Stomach smooth muscle (tissue), 2 donors: ENCODE results near the gene LARP6.
"Not testable (repeated sequence)": the region's sequence is repeated elsewhere in the genome, so short reads cannot be mapped to it uniquely, and the experiment has no call there.

Experiments used
- H3K27ac ChIP-seq: one replicate; pipeline ENCODE4 v1.7.0; 2013; ENCODE audit warnings: mild to moderate bottlenecking, low read length, inconsistent platforms
- H3K27me3 ChIP-seq, 2 donors: one replicate each; pipeline ENCODE4 v1.7.0; 2013; ENCODE audit warnings: low read length in 2 of 2; ENCODE audit not compliant: insufficient read depth in 2 of 2, control insufficient read depth in 1 of 2
- H3K36me3 ChIP-seq, 2 donors: one replicate each; pipeline ENCODE4 v1.7.0; 2013; ENCODE audit warnings: low read length in 2 of 2; ENCODE audit not compliant: control insufficient read depth in 2 of 2, insufficient read depth in 2 of 2
- H3K4me1 ChIP-seq: one replicate; pipeline ENCODE4 v1.7.0; 2013; ENCODE audit warnings: low read length; ENCODE audit not compliant: control insufficient read depth, insufficient read depth
- H3K4me3 ChIP-seq, 2 donors: one replicate each; pipeline ENCODE4 v1.7.0; 2013; ENCODE audit warnings: low read length in 2 of 2
- H3K9ac ChIP-seq, 2 donors: one replicate each; pipeline ENCODE4 v1.7.0; 2013; ENCODE audit warnings: low read length in 2 of 2, mild to moderate bottlenecking in 1 of 2
- H3K9me3 ChIP-seq, 2 donors: one replicate each; pipeline ENCODE4 v1.7.0; 2013; ENCODE audit warnings: low read length in 2 of 2; ENCODE audit not compliant: control insufficient read depth in 2 of 2
- donor health status: healthy.
- donor health status: Pancreatic carcinoma.

The LARP6 gene

DNA sequence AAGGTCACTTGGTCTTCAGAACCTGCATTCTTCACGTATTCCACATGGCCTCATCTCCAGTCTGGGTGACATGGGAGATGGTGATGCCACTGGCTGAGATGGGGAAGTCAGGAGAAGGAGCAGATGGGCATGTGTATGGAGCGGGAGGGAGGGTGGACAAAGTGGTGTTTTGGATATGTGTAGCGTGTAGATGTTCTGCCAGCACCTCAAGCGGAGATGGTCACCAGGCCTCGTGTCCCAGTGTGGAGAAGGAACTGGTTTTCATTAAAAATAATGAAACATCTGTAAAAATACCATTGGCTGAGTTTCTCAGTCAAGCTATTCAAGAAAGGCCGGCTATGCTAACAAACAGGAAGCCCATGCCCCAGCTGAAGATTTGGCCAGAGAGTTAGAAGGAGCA is 26.2 kb downstream of the LARP6 start:
- no peak overlapping the region for H3K9ac ChIP-seq
- no peak overlapping the region for H3K27ac ChIP-seq
- H3K4me3 ChIP-seq = no peak overlapping the region
- no peaks in the 10 kb centered on the region for H3K9me3 ChIP-seq
- peaks cover 12 to 19% of the 10 kb centered on the region in 2 donors for H3K36me3 ChIP-seq
- H3K27me3 ChIP-seq = no peaks in the 10 kb centered on the region
- H3K4me1 ChIP-seq = peaks cover 2% of the 10 kb centered on the region

DNA sequence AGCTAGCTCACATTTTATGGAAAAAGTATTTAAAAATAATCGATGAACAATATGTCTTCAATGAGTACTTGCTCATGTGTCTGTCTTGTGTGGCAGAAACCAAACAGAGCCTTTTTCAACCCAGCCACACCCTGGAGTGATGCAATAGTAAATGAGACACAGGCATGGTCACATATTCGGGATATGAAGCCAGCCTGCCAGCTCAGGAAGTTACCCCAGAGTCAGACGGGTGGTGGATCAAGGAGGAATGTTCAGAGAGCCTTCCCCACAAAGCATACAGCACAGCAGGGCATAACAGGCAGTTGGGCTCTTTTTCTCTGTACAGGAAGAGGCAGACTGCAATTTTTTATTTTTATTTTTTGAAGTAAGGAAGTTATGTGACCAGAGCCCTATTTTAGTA is 27.3 kb downstream of the LARP6 start:
- Histone ChIP-seq H3K9me3 (no peaks in the 10 kb centered on the region), H3K27ac (no peak overlapping the region)

DNA sequence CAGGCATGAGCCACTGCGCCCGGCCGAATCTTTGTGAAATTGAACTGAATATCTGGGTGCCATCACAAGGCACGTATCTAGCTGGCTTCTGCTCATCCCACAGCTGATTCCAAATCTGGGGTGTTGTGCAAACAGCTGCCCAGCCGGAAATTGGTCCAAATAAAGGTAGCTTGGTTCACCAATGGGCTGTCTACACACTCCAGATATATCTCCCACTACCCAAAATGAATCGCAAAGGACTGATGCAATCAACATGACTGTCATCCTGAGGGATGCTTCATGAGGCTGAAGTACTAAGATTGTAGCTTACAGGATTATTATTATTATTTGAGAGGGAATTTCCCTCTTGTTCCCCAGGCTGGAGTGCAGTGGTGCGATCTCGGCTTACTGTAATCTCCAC is 28.1 kb downstream of the LARP6 start:
- no peaks in the 10 kb centered on the region for H3K9me3 ChIP-seq
- no peak overlapping the region for H3K4me3 ChIP-seq
- H3K36me3 ChIP-seq = peaks cover 0 to 3% of the 10 kb centered on the region in 2 donors
- H3K4me1 ChIP-seq = peaks cover 2% of the 10 kb centered on the region
- no peak overlapping the region for H3K9ac ChIP-seq
- no peaks in the 10 kb centered on the region for H3K27me3 ChIP-seq
- no peak overlapping the region for H3K27ac ChIP-seq

More for the DNA sequence above, 27.3 kb downstream of the LARP6 start:
- peaks cover 4 to 10% of the 10 kb centered on the region in 2 donors for H3K36me3 ChIP-seq
- H3K4me1 ChIP-seq = peaks cover 2% of the 10 kb centered on the region
- H3K27me3 ChIP-seq = no peaks in the 10 kb centered on the region
- H3K9ac ChIP-seq = no peak overlapping the region
- H3K4me3 ChIP-seq = no peak overlapping the region

DNA sequence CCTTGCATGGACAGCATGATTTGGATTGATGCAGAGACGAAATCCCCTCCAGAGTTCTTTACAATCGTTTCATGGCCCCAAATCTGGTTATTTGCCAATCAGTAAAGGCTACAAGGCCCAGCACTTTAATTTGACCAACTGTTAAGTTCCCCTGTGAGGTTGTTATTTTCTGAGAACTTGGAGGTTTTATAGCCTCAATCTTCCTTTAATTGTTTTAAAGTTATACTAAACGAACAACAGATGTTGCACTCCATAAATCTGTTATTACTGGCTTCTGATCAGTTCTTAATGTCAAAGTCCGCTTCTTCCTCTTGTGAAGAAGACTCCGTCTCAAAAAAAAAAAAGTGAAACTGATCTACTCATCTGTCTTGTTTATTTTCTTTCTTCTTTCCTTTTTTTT is 30.8 kb downstream of the LARP6 start:
- Histone ChIP-seq H3K4me3 (no peak overlapping the region), H3K9me3 (no peaks in the 10 kb centered on the region), H3K27me3 (no peaks in the 10 kb centered on the region), H3K36me3 (no peaks in the 10 kb centered on the region), H3K27ac (no peak overlapping the region), H3K4me1 (no peaks in the 10 kb centered on the region), H3K9ac (no peak overlapping the region)

DNA sequence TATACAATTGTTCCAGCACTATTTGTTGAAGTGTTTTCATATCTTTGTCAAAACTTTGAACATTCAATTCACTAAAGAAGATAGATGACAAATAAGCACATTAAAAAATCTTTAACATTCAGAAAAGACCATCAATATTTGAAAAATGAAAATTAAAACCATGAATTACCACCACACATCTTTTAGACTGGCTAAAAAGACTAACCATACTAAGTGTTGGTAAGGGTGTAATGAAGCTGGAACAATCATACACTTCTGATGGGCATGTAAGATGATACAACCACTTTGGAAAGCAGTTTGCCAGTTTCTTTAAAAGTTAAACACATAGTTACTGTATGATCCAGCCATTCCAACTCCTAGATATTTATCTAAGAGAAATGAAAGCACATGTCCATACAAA is 33.7 kb downstream of the LARP6 start:
- Histone ChIP-seq H3K9ac (no peak overlapping the region), H3K27ac (no peak overlapping the region), H3K9me3 (no peaks in the 10 kb centered on the region), H3K4me3 (no peak overlapping the region), H3K36me3 (no peaks in the 10 kb centered on the region), H3K4me1 (no peaks in the 10 kb centered on the region), H3K27me3 (no peaks in the 10 kb centered on the region)

DNA sequence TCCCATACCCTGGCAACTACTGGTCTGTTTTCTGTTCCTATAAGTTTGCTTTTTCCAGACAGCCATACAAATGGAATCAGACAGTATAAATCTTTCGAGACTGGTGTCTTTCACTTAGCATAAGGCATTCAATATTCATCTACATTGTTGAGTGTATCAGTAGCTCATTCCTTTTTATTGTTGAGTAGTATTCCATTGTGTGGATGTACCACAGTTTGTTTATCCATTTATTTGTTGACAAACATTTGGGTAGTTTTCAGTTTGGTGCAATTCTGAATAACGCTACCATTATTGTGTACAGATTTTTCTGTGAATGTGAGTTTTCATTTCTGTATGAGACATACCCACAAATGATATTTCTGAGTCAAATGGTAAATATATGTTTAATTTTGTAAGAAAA is 35.4 kb downstream of the LARP6 start:
- Histone ChIP-seq H3K36me3 (no peaks in the 10 kb centered on the region), H3K9me3 (no peaks in the 10 kb centered on the region), H3K4me3 (no peak overlapping the region), H3K9ac (no peak overlapping the region), H3K4me1 (no peaks in the 10 kb centered on the region), H3K27ac (no peak overlapping the region), H3K27me3 (no peaks in the 10 kb centered on the region)

DNA sequence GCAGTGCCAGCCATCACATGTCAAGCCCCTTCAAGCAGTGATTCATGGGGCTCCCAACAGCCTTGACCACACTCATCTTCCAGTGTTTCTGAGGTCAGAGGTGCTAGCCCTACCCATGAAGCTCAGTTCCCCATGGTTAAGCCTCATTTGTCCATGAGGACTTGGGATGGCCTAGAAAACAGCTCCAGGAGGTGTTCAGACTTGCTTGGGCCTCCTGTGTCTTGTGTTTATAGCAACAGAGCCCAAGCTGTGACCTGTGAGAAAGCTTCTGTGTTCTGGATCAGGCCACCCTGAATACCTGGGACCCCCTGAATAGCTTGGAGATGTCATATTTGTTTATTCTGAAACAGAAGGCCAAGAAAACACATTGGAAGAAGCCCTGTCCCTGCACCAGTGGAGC is 36.7 kb downstream of the LARP6 start:
- Histone ChIP-seq H3K4me1 (no peaks in the 10 kb centered on the region), H3K27ac (no peak overlapping the region), H3K36me3 (no peaks in the 10 kb centered on the region), H3K27me3 (no peaks in the 10 kb centered on the region), H3K9ac (no peak overlapping the region), H3K4me3 (no peak overlapping the region), H3K9me3 (no peaks in the 10 kb centered on the region)

DNA sequence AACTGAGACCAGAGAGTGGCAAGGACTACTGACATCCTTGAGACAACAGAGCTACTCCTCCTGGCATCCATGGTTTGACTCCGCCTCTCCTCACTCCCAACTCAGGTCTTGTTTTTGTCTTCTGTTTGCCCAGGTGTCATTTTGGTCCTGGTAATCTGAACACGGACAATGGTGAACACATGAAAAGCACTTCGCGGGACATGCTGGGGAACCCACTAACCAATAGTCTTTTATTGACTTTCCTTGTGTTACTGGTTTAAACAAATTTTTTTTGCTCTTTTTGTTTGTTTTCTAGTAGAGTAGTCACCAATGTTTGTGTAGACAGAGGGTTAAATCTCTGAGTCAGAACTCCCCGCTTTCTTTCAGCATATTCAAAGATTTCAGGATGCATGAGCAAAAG is 38.4 kb downstream of the LARP6 start:
- no peaks in the 10 kb centered on the region for H3K36me3 ChIP-seq
- H3K9ac ChIP-seq = no peak overlapping the region
- no peak overlapping the region for H3K4me3 ChIP-seq
- no peaks in the 10 kb centered on the region for H3K9me3 ChIP-seq
- no peak overlapping the region for H3K27ac ChIP-seq
- no peaks in the 10 kb centered on the region for H3K4me1 ChIP-seq
- no peaks in the 10 kb centered on the region for H3K27me3 ChIP-seq

DNA sequence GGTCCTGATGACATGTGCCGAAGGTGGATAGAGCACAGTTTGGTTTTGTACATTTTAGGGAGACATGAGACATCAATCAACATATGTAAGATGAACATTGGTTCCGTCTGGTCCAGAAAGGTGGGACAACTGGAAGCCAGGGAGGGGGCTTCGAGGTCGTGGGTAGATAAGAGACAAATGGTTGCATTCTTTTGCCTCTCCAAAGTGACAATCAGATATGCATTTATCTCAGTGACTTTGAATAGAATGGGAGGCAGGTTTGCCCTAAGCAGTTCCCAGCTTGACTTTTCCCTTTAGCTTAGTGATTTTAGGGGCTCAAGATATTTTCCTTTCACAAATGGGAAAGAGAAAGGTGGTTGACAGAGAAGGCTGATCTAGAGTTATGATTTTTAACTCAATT is 38.9 kb downstream of the LARP6 start:
- H3K27ac ChIP-seq, H3K9ac ChIP-seq, H3K36me3 ChIP-seq, H3K4me1 ChIP-seq, H3K27me3 ChIP-seq, H3K4me3 ChIP-seq, H3K9me3 ChIP-seq: not testable (repeated sequence)

DNA sequence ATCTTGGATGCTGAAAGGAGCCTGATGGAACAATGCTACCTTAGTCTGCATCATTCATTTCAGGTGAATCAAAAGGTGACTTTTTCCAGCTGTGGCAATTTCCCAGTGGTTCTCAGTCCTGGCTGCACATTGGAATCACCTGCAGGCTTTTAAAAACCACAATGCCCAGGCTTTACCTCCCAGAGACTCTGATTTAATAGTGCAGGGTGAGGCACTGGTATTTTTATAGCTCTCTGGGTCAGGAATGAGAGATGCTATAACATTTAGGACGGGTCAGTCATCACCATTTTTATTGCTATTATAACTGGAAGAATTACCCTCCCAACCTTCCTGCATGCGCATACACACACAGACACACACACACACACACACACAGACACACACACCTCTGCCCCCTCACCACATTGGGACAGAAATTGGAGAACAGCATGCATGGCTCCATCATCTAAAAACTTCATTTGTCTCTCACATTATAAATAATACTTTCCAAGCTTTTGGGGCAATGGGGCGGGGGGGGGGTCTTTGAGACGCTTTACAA is 41.1 kb downstream of the LARP6 start:
- Histone ChIP-seq H3K4me1 (no peaks in the 10 kb centered on the region), H3K27ac (no peak overlapping the region), H3K27me3 (no peaks in the 10 kb centered on the region), H3K4me3 (no peak overlapping the region), H3K36me3 (no peaks in the 10 kb centered on the region), H3K9me3 (no peaks in the 10 kb centered on the region), H3K9ac (no peak overlapping the region)

DNA sequence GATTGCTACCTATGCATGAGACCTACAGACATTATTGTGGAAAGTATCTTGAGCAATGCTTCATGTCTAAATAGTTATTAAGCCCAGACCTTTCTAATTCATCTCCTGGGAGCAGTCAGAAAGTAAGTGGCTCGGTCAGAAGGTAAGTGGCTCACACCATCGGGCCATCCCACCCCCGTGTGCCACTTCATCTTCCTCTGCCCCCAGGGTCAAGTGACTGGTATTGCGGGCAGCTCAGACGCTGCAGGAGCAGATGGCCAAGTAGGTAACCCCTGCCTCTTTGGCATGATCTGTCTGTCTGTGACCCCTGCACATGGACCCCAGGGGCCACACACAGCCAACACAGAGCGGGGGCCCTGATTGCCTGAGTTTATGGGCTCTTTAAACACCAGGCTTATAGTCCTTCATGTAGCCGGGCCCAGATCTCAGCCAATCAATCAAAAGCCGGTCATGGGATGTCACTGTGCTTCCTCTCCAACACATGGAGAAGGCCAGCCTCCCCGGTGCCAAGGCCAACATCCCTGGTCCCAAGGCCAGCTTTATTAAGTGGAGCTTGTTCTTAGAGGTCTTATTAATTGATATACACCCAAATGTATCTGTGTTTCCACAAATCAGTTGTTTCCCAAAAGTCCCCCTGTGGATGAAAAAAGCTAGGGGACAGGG is 42.9 kb downstream of the LARP6 start:
- H3K36me3 ChIP-seq = no peaks in the 10 kb centered on the region
- no peaks in the 10 kb centered on the region for H3K27me3 ChIP-seq
- no peak overlapping the region for H3K9ac ChIP-seq
- H3K9me3 ChIP-seq = no peaks in the 10 kb centered on the region
- H3K4me3 ChIP-seq = no peak overlapping the region
- no peak overlapping the region for H3K27ac ChIP-seq
- no peaks in the 10 kb centered on the region for H3K4me1 ChIP-seq
